ENCODE measurements around the gene JAG2.

Gene JAG2

DNA sequence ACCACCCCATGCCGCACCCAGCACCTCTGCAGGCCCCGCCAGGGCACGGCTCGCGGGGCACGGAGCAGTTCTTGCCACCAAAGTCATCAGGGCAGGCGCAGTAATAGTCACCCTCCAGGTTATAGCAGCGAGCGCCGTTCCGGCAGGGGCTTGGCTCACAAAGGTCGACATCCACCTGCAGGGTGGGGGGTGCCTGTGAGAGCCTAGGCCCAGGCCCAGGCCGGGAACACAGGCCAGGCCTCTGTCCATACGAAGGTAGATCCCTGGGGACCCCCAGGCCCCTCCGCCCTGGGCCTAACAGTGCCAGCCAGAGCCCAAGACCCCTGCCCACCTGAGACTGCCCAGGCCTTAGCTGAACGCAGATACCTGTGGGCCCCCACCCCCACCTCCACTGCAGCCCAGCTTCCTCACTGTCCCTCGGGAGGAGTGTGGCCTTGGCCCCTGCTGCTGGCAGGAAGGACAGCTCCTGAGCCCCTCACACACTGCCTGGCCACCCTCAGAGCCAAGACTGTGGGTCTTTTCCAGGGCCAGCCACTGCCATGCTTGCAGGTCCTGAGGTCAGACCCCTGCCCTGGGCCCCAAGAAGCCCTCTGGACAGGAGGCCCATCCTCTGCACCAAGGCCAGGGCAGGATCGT is 19.3 kb downstream of the JAG2 start:
- no peak for DNase-seq

DNA sequence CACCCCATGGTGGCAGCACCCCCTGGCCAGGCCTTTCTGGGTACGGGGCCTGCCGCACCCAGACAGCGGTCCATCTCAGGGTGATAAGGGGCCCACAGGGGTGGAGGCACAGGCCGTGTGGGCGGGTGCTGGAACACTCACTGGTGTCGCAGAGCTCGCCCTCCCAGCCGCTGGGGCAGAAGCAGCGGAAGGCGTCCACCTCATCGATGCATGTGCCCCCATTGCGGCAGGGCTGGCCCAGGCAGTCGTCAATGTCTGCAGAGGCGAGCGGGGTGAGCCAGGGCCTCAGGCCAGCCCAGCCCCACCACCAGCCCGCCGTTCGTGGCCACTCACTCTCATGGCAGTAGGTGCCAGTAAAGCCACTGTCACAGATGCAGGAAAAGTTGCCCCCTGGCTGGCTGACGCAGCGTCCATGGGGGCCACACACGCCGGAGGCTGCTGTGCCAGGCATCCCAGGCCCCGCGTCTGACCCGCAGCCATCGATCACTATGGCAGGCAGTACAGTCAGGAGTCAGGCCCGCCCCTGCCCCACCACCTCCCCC is 19.9 kb downstream of the JAG2 start:
- DNase-seq = no peak

- DNase-seq = no peak
These were observed 20.6 kb downstream of the JAG2 start for GRCh38 chr14:105147671-105148603.

DNA sequence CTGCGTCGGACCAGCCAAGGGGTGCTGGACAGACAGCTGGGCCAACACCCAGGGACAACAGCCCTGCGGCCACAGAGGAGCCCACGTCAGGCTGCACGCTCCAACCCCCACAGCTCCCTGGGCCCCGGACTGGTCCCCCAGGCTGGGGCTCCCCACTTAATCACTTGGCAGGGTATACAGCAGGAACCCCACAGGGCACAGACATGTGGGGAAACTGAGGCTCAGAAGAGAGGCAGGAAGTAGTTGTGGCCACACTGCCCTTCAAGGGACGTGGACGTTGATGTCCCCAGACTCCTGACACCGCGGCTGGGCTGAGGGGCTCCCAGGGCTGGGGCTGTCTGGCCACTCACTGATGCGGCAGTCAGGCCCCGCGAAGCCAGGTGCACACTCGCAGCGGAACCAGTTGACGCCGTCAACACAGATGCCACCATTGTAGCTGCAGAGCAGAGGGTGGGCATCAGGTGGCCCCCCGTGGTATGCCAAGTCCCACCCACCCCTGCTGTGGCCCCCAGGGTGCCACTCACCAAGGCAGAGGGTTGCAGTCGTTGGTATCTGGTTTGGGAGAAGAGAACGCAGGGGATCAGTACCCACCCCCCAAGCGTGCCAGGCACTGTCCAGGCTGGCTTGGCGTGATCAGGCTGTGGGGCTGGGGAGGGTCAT is 21.5 kb downstream of the JAG2 start:
- DNase-seq = no peak

- peak; percentile 14 for DNase-seq
These were observed 22.2 kb downstream of the JAG2 start for GRCh38 chr14:105146181-105146975.

GRCh38 chr14:105145381-105146180 is 23.0 kb downstream of the JAG2 start:
- peak; percentile 16 for DNase-seq

GRCh38 chr14:105144666-105145380 is 23.8 kb downstream of the JAG2 start:
- peak; percentile 12 for DNase-seq

- DNase-seq = peak; percentile 10
These were observed 24.4 kb downstream of the JAG2 start for GRCh38 chr14:105144026-105144665.

DNA sequence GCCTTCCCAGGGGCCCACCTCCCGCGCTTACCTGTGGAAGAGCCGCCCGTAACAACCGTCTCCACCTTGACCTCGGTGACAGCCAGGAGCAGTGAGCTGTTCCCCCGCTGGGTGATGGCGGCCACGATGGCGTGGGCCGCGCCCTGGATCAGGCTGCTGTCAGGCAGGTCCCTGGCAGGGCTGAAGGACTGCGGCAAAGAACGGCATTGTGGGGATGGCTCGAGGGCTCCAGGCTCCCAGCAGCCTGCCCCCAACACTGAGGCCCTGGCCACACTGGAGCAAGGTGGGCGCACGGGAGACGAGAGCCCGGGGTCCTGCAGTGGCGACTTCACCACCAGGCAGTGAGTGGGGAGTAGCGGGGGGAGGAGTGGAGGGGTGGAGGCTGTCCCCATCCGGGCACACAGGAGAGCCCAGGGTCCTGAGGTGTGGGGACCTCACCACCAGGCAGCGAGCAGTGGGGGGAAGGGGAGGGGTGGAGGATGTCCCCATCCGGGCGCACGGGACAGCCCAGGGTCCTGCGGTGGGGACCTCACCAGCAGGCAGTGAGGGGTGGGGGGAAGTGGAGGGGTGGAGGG is 25.0 kb downstream of the JAG2 start:
- no peak for DNase-seq

GRCh38 chr14:105142651-105143450 is 25.7 kb downstream of the JAG2 start:
- no peak for DNase-seq

GRCh38 chr14:105141486-105142281 is 26.9 kb downstream of the JAG2 start:
- no peak for DNase-seq

DNA sequence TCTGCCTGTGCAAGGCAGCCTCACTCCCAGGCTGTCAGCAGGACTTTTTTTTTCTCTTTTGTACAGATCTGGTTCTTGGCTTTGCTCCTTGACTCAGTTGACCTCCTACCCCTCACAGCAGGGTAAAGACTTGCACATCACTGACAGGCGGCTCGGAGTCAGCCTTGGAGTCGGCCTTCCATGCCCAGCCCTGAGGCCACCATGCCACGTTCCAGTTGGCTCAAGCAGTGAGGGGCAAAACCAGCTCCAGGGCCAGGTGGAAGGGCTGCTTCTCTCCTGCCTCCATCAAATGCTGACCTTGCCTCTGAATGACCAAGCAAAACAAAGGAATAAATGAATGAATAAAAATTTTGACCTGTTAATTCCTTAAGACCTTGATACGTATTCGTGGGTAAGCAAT is 27.6 kb downstream of the JAG2 start:
- DNase-seq = no peak

DNA sequence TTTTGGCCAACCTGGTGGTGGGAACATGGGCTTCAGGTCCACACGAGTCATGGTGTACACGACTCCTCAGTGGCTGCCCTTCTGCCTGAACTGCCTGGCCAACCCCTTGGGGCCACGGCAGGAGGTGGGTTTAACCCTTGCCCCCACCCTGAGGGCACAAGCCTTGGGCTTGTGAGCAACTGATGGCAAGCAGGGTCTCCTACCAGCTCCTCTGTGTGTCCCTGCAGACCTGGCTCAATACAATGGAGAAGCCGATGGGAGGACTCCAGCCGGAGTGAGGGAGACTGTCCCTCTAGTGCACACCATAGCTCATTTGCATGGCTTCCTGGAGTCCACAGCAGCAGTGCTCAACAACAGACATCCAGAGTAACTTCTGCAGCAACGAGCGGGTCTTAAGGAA is 28.0 kb downstream of the JAG2 start:
- DNase-seq = no peak

DNA sequence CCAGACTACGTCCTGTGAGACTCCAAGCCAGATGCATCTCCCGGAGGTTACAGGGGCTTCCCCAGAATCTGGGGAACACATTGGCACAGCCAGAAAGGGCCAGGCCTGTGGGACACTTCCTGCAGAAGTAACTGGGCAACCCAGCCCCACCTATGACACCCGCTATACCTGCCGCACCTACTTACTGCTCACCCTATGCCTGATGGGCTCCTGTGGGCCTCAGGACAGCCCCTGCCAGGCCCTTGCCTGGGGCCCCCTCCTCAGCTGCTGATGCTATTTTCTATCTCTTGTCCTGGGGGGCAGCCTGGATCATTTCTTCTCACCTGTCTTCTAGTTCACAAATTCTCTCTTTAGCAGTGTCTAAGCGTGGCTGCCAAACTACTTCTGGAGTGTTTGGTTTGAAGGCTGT is 28.7 kb downstream of the JAG2 start:
- no peak for DNase-seq

- no peak for DNase-seq
These were observed 29.3 kb downstream of the JAG2 start for GRCh38 chr14:105139212-105139825.

DNA sequence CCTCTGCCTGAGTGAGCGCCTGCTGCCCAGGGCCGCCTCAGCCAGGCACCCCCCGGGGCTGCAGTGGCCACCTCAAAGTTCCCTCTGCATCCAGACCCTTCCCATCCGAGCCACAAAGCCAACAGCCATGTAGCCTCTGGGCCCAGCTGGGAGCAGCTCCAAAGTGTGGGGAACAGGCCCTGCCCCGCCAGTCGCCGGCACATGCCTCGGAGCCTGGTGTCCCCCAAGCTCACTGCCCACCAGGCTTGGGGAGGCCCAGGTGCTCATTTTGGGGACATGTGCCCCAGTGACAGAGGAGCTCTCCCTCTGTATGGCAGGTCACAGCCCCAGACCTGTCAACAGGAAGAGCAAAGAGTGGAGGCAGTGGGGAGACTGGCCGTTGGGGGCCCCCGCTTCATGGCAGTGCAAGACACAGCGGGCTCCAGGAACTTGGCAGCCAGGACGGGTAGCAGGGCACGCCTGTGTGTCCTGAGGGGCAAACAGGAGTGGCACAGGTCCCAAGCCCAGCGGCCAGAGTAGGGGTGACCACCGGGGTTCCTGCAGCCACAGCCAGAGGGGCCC is 29.9 kb downstream of the JAG2 start:
- no peak for DNase-seq

DNA sequence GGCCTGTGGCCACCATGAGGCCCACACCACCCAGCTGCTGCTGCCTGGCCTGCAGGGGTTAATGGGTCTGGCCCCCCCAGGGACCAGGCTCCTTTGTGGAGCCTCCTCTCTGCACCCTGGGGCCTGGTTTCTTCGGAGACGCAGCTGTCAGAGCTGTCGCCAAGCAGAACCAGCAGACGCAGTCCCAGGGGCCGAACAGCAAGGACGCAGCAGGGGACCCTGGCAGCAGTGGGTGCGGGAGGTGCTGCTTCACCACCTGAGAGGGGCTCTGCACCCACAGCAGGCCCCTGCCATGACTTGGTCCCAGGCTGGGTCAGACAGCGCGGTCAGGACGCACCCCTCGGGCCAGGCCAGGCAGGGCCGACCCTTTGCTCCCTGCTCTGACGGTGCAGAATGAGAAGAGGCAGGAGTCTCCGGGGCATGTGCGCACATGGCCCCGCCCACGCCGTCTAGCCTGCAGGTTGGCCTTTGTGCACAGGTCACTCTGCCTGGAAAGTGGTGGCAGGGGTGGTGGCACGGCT is 30.5 kb downstream of the JAG2 start:
- no peak for DNase-seq
